Sigmoid colon (tissue), 4 donors: Measurements from ENCODE around the gene GRXCR2.

Experiments used
- EP300 ChIP-seq, 4 donors: sonication (generic); formaldehyde crosslinking; IDR thresholded peaks; one replicate each; pipeline ENCODE4 v1.6.1; 2017; ENCODE audit warnings: antibody characterized with exemption in 4 of 4
- POLR2A ChIP-seq, 2 donors: fragments of 450-650 bp; IDR thresholded peaks; one replicate each; pipeline ENCODE4 v1.6.1; 2016; ENCODE audit warnings: antibody characterized with exemption in 2 of 2, mild to moderate bottlenecking in 2 of 2, moderate library complexity in 2 of 2
- POLR2AphosphoS5 ChIP-seq, 4 donors: sonication (generic); formaldehyde crosslinking; IDR thresholded peaks; one replicate each; pipeline ENCODE4 v1.6.1; 2017; ENCODE audit warnings: antibody characterized with exemption in 4 of 4
- TF ChIP-seq, protein P1 (sequence below), 4 experiments: fragments of 450-650 bp in 3 of 4; fragments of 200-600 bp in 1 of 4; IDR thresholded peaks; one replicate each; pipeline ENCODE4 v1.5.1; 2016 to 2019; ENCODE audit warnings: antibody characterized with exemption in 4 of 4, mild to moderate bottlenecking in 3 of 4, moderate library complexity in 2 of 4

DNA sequence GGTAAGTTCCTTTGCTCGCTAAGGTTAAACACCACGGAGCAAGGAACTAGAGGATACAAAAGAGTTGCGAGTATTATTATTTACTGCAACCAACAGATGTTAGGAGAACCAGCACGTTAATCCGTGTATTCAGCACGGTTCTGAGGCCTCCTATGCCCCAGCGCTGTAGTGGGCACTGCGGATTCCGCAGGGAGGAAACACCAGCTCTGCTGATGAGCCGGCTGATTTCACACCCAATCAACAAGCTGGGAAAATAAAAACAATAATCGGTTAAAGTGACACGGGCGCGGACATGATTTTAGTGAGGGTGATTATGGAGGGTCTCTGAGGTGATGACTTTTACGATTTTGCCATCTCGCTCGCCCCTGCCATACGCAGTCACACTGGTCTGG, 37.0 kb downstream of the GRXCR2 start:
- TF ChIP-seq, protein P1, sequence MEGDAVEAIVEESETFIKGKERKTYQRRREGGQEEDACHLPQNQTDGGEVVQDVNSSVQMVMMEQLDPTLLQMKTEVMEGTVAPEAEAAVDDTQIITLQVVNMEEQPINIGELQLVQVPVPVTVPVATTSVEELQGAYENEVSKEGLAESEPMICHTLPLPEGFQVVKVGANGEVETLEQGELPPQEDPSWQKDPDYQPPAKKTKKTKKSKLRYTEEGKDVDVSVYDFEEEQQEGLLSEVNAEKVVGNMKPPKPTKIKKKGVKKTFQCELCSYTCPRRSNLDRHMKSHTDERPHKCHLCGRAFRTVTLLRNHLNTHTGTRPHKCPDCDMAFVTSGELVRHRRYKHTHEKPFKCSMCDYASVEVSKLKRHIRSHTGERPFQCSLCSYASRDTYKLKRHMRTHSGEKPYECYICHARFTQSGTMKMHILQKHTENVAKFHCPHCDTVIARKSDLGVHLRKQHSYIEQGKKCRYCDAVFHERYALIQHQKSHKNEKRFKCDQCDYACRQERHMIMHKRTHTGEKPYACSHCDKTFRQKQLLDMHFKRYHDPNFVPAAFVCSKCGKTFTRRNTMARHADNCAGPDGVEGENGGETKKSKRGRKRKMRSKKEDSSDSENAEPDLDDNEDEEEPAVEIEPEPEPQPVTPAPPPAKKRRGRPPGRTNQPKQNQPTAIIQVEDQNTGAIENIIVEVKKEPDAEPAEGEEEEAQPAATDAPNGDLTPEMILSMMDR (IDR thresholded peaks at IDR 0.05) = no peak
- no peak for TF ChIP-seq EP300 (IDR thresholded peaks at IDR 0.05)
- no peak for TF ChIP-seq POLR2A (IDR thresholded peaks at IDR 0.05)
- no peak for TF ChIP-seq POLR2AphosphoS5 (IDR thresholded peaks at IDR 0.05)
